Lower leg skin (tissue), 3 donors: ENCODE measurements around the gene NPLOC4.

ENCODE experiments used
- CTCF ChIP-seq, 3 donors: fragments of 450-650 bp; IDR thresholded peaks; one replicate each; pipeline ENCODE4 v1.5.1; 2016; ENCODE audit warnings: antibody characterized with exemption in 3 of 3, mild to moderate bottlenecking in 3 of 3, moderate library complexity in 2 of 3
- POLR2A ChIP-seq, 2 donors: fragments of 450-650 bp; IDR thresholded peaks; one replicate each; pipeline ENCODE4 v1.6.1; 2016 to 2017; ENCODE audit warnings: antibody characterized with exemption in 2 of 2, mild to moderate bottlenecking in 1 of 2, moderate library complexity in 1 of 2

GRCh38 chr17:81527591-81528383, 109.1 kb downstream of the NPLOC4 start, which contains the start of gene FSCN2:
- TF ChIP-seq CTCF (IDR thresholded peaks at IDR 0.05) (no peak), POLR2A (IDR thresholded peaks at IDR 0.05) (no peak)
